K562 (cell line): ENCODE data around the gene CTPS1. TPM values are rescaled to one million over a fixed set of nuclear protein-coding genes. Genes with fewer than 3 reads are reported as not detected.

Experiments used
- ATF2 ChIP-seq: sonication (generic); formaldehyde crosslinking; IDR thresholded peaks from 2 replicates; pipeline ENCODE4 v1.8.1; 2022; ENCODE audit warnings: missing genetic modification reagents
- BCOR ChIP-seq: fragments of 450-650 bp; IDR thresholded peaks from 2 replicates; pipeline ENCODE4 v1.6.1; 2016
- BHLHE40 ChIP-seq: IDR thresholded peaks from 2 replicates; pipeline ENCODE4 v1.6.1; 2011; ENCODE audit warnings: low read length, improper control_type of control experiment
- CGGBP1 ChIP-seq: fragments of 250-450 bp; sonication (Bioruptor Pico); IDR thresholded peaks from 2 replicates; pipeline ENCODE4 v1.9.0; 2021; ENCODE audit warnings: mild to moderate bottlenecking
- HDAC1 ChIP-seq, 2 experiments: fragments of 450-650 bp; IDR thresholded peaks; 2 replicates each; pipeline ENCODE4 v1.6.1; 2016 to 2017; ENCODE audit warnings: inconsistent platforms in 1 of 2, mild to moderate bottlenecking in 1 of 2, moderate library complexity in 1 of 2
- HDAC8 ChIP-seq: fragments of 450-650 bp; IDR thresholded peaks from 2 replicates; pipeline ENCODE4 v1.6.1; 2016; ENCODE audit warnings: mild to moderate bottlenecking, missing genetic modification characterization, moderate library complexity, missing compliant biosample characterization
- HNRNPK ChIP-seq: fragments of 200-400 bp; formaldehyde crosslinking; IDR thresholded peaks from one replicate; pipeline ENCODE4 v1.6.1; 2018; ENCODE audit warnings: mild to moderate bottlenecking, low read depth, low read length; ENCODE audit not compliant: poor library complexity, severe bottlenecking
- KLF13 ChIP-seq: fragments of 450-650 bp; IDR thresholded peaks from 2 replicates; pipeline ENCODE4 v1.6.1; 2016; ENCODE audit warnings: missing genetic modification characterization, low read depth, mild to moderate bottlenecking, missing compliant biosample characterization, moderate library complexity, borderline replicate concordance
- MEF2A ChIP-seq: IDR thresholded peaks from 2 replicates; pipeline ENCODE4 v1.6.1; 2011; ENCODE audit warnings: low read depth, mild to moderate bottlenecking, low read length, moderate library complexity; ENCODE audit not compliant: control insufficient read depth
- NKRF ChIP-seq: fragments of 450-650 bp; IDR thresholded peaks from 2 replicates; pipeline ENCODE4 v1.6.1; 2016; ENCODE audit warnings: borderline replicate concordance
- NR4A1 ChIP-seq, 2 experiments: fragments of 250-450 bp in 1 of 2; fragments of 450-650 bp in 1 of 2; sonication (Bioruptor Pico) in 1 of 2; IDR thresholded peaks; 2 replicates each; pipeline versions ENCODE4 v1.4.0 to v1.6.1; 2016 to 2020; ENCODE audit warnings: mild to moderate bottlenecking in 2 of 2, missing compliant biosample characterization in 1 of 2, missing genetic modification characterization in 1 of 2, moderate library complexity in 1 of 2
- RHOXF2B ChIP-seq: fragments of 250-450 bp; sonication (Bioruptor Pico); conservative IDR thresholded peaks from 2 replicates; pipeline ENCODE4 v1.5.1; 2021
- SMARCE1 ChIP-seq: fragments of 450-650 bp; IDR thresholded peaks from 2 replicates; pipeline ENCODE4 v1.7.1; 2016; ENCODE audit warnings: mild to moderate bottlenecking
- TAF9B ChIP-seq: fragments of 450-650 bp; IDR thresholded peaks from 2 replicates; pipeline ENCODE4 v1.6.1; 2018; ENCODE audit warnings: mild to moderate bottlenecking; ENCODE audit not compliant: partially characterized antibody
- VEZF1 ChIP-seq: fragments of 200-800 bp; sonication (Bioruptor generic); IDR thresholded peaks from 2 replicates; pipeline ENCODE4 v1.6.1; 2017; ENCODE audit warnings: missing genetic modification characterization, missing compliant biosample characterization
- WHSC1 ChIP-seq: IDR thresholded peaks from one replicate; pipeline ENCODE4 v1.6.1; 2012; ENCODE audit warnings: low read length, control low read depth, inconsistent platforms
- ZBTB11 ChIP-seq, 3 experiments: fragments of 200-800 bp in 1 of 3; fragments of 250-450 bp in 1 of 3; fragments of 450-650 bp in 1 of 3; sonication (Bioruptor Pico) in 1 of 3; sonication (Bioruptor generic) in 1 of 3; formaldehyde crosslinking in 1 of 3; IDR thresholded peaks; 2 replicates each; pipeline versions ENCODE4 v1.6.1 to v1.8.0; 2016 to 2022; ENCODE audit warnings: mild to moderate bottlenecking in 2 of 3, missing genetic modification characterization in 2 of 3, missing compliant biosample characterization in 1 of 3, moderate library complexity in 1 of 3
- ZFP1 ChIP-seq: fragments of 450-650 bp; formaldehyde crosslinking; IDR thresholded peaks from 2 replicates; pipeline ENCODE4 v1.4.0; 2020; ENCODE audit warnings: mild to moderate bottlenecking, mixed read lengths
- ZKSCAN3 ChIP-seq: fragments of 250-450 bp; sonication (Bioruptor Pico); IDR thresholded peaks from 2 replicates; pipeline ENCODE4 v1.4.0; 2020
- ZNF232 ChIP-seq: sonication (generic); formaldehyde crosslinking; IDR thresholded peaks from 2 replicates; pipeline ENCODE4 v1.8.0; 2022; ENCODE audit warnings: mild to moderate bottlenecking, missing genetic modification reagents
- ZSCAN32 ChIP-seq: fragments of 450-650 bp; formaldehyde crosslinking; IDR thresholded peaks from 2 replicates; pipeline ENCODE4 v1.4.0; 2020; ENCODE audit warnings: mild to moderate bottlenecking, moderate library complexity
- polyA plus RNA-seq, 8 experiments: library from polyadenylated mRNA; depleted of rRNA in 4 of 8; stranded (reverse) in 5 of 8; unstranded in 3 of 8; fragments of >200 nt; fragmentation: Nextera tagmentation in 2 of 8; fragmentation: Illumina TruSeq in 1 of 8; extraction: Ambion mirVana in 2 of 8; extraction: Trizol in 1 of 8; gene quantifications; 2 replicates each; pipeline versions ENCODE4 v1.2.1 to v1.2.3, GENCODE V29; 2011 to 2014; ENCODE audit warnings: inconsistent platforms in 1 of 8, missing spikeins in 1 of 8
- total RNA-seq, 7 experiments: library from RNA; depleted of rRNA in 6 of 7; stranded (reverse); fragments of >200 nt in 6 of 7; fragmentation: Illumina TruSeq in 2 of 7; extraction: Trizol in 2 of 7; gene quantifications; 2 replicates each; pipeline versions ENCODE4 v1.2.1 to v1.2.3, GENCODE V29; 2011 to 2021; ENCODE audit warnings: low replicate concordance in 1 of 7

CTPS1 gene
- total and polyA plus RNA-seq, 9 of the 15 experiments (the other 6 are each of a cell fraction or from before 2014, with no cell fraction given) = 44.4 to 164 (median 87.7) TPM

GRCh38 chr1:40974945-40975344, 4.6 kb upstream of the CTPS1 start (continued):
- peak; percentile 98 for TF ChIP-seq SMARCE1
- TF ChIP-seq ZSCAN32 (CRISPR knock-in tag) = no peak
- no peak for TF ChIP-seq WHSC1
- TF ChIP-seq ZFP1 (CRISPR knock-in tag) = no peak
- TF ChIP-seq ATF2 (CRISPR knock-in tag) = no peak
- no peak for TF ChIP-seq NKRF
- TF ChIP-seq HNRNPK = no peak
- no peak for TF ChIP-seq HDAC8 (tag)
- TF ChIP-seq TAF9B = no peak
- TF ChIP-seq CGGBP1 (CRISPR knock-in tag) = no peak
- no peak for TF ChIP-seq KLF13 (tag)
- peak in 1 of 2 experiments; percentile 99; a peak in 2 of 4 replicates for TF ChIP-seq HDAC1 (IDR thresholded peaks at IDR 0.05)
- no peak for TF ChIP-seq ZKSCAN3
- TF ChIP-seq BHLHE40 = peak; percentile 79
- no peak for TF ChIP-seq NR4A1 (CRISPR knock-in tag; IDR thresholded peaks at IDR 0.05)
- no peak for TF ChIP-seq NR4A1 (tag; IDR thresholded peaks at IDR 0.05)
- TF ChIP-seq RHOXF2B (CRISPR knock-in tag) = no peak
- TF ChIP-seq VEZF1 (CRISPR knock-in tag) = no peak; the same call in 1 of the 2 replicates
- TF ChIP-seq BCOR = peak; percentile 89
- no peak for TF ChIP-seq ZNF232 (CRISPR knock-in tag)
- no peak for TF ChIP-seq ZBTB11 (CRISPR knock-in tag; IDR thresholded peaks at IDR 0.05)
- TF ChIP-seq MEF2A = no peak
